ENCODE data around the gene FCN1.

FCN1 gene

GRCh38 chr9:134913041-134913712, 4.5 kb downstream of the FCN1 start:
- no peak for DNase-seq

- DNase-seq, result no peak
These were observed 5.4 kb downstream of the FCN1 start for GRCh38 chr9:134912126-134912840.

GRCh38 chr9:134909511-134910481, 7.9 kb downstream of the FCN1 start:
- no peak for DNase-seq

- no peak for DNase-seq
These were observed 9.0 kb downstream of the FCN1 start for GRCh38 chr9:134908524-134909309.

GRCh38 chr9:134902936-134903335, 14.8 kb downstream of the FCN1 start:
- DNase-seq, result no peak

- DNase-seq, result no peak
These were observed 17.9 kb downstream of the FCN1 start for GRCh38 chr9:134899818-134900217.

- no peak for DNase-seq
These were observed 18.5 kb downstream of the FCN1 start for GRCh38 chr9:134899168-134899567.

GRCh38 chr9:134898319-134898718, 19.4 kb downstream of the FCN1 start:
- no peak for DNase-seq

- DNase-seq, result no peak
These were observed 20.0 kb downstream of the FCN1 start for GRCh38 chr9:134897584-134898170.

- no peak for DNase-seq
These were observed 20.7 kb downstream of the FCN1 start for GRCh38 chr9:134896834-134897583.

- no peak for DNase-seq
These were observed 21.5 kb downstream of the FCN1 start for GRCh38 chr9:134895908-134896833.

- no peak for DNase-seq
These were observed 22.2 kb downstream of the FCN1 start for GRCh38 chr9:134895567-134895907.

- no peak for DNase-seq
These were observed 22.6 kb downstream of the FCN1 start for GRCh38 chr9:134895097-134895496.

- DNase-seq, result no peak
These were observed 23.4 kb downstream of the FCN1 start for GRCh38 chr9:134894136-134894860.

- no peak for DNase-seq
These were observed 24.8 kb downstream of the FCN1 start for GRCh38 chr9:134892820-134893420.

- DNase-seq, result no peak
These were observed 25.5 kb downstream of the FCN1 start for GRCh38 chr9:134892221-134892620.

- DNase-seq, result no peak
These were observed 26.0 kb downstream of the FCN1 start for GRCh38 chr9:134891713-134892112.

- DNase-seq, result no peak
These were observed 26.7 kb downstream of the FCN1 start for GRCh38 chr9:134891053-134891452.

GRCh38 chr9:134890155-134890495, 27.6 kb downstream of the FCN1 start:
- DNase-seq, result no peak

All from activated CD4-positive, alpha-beta T cell treated with anti-CD3 and anti-CD28 coated beads for 4 hours (primary cell).